Vagina (tissue), 2 donors: ENCODE data around the gene KCNQ4.

Experiments used
- POLR2A ChIP-seq, 2 donors: fragments of 450-650 bp; IDR thresholded peaks; one replicate each; pipeline ENCODE4 v1.6.1; 2017; ENCODE audit warnings: antibody characterized with exemption in 2 of 2, mild to moderate bottlenecking in 2 of 2, moderate library complexity in 2 of 2
- POLR2AphosphoS5 ChIP-seq, 2 donors: sonication (generic); formaldehyde crosslinking; IDR thresholded peaks; one replicate each; pipeline ENCODE4 v1.9.0; 2017; ENCODE audit warnings: antibody characterized with exemption in 2 of 2, mild to moderate bottlenecking in 2 of 2, low read depth in 1 of 2; ENCODE audit not compliant: insufficient read depth in 1 of 2
- TF ChIP-seq, protein P1 (sequence below), 3 experiments: fragments of 450-650 bp in 2 of 3; fragments of 200-600 bp in 1 of 3; sonication (generic) in 1 of 3; IDR thresholded peaks; one replicate each; pipeline ENCODE4 v1.5.1; 2017 to 2019; ENCODE audit warnings: antibody characterized with exemption in 3 of 3, mild to moderate bottlenecking in 2 of 3, moderate library complexity in 2 of 3

DNA sequence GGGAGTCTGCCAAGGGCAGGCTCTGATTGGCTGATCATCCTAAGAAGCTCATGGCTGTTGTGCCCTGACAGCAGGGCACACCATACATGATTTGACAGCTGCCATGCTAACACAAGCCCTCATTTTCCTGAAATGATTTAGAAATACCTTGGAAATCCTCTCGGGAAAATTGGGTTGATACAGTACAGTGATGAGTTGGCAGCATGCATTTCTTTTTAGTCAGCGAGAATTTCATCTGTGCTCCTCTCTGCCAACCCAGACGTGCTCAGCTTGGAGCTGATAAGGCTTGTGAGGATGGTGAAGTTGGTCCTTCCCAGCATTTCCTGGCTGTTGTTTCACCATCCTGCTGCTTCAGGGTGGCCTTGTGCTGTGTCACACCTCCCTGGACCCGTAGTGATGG lies 22.6 kb upstream of the KCNQ4 start:
- TF ChIP-seq POLR2A (IDR thresholded peaks at IDR 0.05), result no peak
- TF ChIP-seq, protein P1, sequence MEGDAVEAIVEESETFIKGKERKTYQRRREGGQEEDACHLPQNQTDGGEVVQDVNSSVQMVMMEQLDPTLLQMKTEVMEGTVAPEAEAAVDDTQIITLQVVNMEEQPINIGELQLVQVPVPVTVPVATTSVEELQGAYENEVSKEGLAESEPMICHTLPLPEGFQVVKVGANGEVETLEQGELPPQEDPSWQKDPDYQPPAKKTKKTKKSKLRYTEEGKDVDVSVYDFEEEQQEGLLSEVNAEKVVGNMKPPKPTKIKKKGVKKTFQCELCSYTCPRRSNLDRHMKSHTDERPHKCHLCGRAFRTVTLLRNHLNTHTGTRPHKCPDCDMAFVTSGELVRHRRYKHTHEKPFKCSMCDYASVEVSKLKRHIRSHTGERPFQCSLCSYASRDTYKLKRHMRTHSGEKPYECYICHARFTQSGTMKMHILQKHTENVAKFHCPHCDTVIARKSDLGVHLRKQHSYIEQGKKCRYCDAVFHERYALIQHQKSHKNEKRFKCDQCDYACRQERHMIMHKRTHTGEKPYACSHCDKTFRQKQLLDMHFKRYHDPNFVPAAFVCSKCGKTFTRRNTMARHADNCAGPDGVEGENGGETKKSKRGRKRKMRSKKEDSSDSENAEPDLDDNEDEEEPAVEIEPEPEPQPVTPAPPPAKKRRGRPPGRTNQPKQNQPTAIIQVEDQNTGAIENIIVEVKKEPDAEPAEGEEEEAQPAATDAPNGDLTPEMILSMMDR (IDR thresholded peaks at IDR 0.05), result no peak
- no peak for TF ChIP-seq POLR2AphosphoS5 (IDR thresholded peaks at IDR 0.05; ENCODE audit: insufficient read depth in 1 of 2, low read depth in 1 of 2)
